Measurements from ENCODE around the gene KIF26B.
"Not testable (repeated sequence)": the region's sequence is repeated elsewhere in the genome, so short reads cannot be mapped to it uniquely, and the experiment has no call there.

The KIF26B gene

GRCh38 chr1:245313576-245313975 is 158.8 kb downstream of the KIF26B start:
- DNase-seq (ENCODE audit: low read depth in 1 of 2, low spot score in 1 of 2): no peak

DNA sequence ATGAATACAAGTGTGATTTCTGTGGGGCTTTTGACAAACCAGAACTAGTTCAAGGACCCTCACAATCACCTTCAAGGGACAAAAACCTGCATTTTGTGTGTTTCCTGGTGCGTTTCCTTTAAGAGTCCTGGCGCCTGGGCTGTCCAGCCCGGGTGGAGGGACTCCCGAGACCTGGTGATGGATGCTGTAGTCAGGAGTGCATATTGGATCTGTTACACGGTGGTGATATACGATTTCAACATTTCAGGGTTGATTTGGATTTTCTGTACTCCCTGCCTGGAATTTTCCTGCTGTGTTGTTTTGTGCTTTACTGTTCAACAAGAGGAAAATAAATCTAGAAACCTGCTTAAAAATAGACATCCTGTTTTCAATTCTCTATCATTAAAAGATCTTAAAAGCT is 162.0 kb downstream of the KIF26B start:
- no peak for DNase-seq (ENCODE audit: low read depth in 1 of 2, low spot score in 1 of 2)

- no peak for DNase-seq (ENCODE audit: low read depth in 1 of 2, low spot score in 1 of 2)
Measured at GRCh38 chr1:245317217-245317616, 162.4 kb downstream of the KIF26B start.

DNA sequence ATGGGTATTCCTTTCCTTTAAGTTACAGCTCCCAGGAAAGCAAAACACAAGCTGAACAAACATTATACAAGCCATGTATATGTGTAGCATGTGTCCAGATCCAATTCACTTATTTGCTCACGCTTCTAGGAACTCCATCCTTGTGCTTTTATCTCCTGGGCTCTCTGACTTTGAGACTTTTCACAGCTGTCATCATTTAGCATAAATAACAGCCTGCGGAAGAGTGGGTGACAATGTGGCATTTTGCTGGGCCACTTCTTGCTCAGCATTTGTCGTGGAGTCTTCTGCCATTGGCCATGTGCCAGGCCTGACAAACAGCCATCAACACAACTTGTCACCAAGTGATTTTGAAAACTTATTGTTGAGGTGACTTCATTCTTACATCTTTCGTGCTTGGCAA is 164.3 kb downstream of the KIF26B start:
- DNase-seq (ENCODE audit: low read depth in 1 of 2, low spot score in 1 of 2): no peak

DNA sequence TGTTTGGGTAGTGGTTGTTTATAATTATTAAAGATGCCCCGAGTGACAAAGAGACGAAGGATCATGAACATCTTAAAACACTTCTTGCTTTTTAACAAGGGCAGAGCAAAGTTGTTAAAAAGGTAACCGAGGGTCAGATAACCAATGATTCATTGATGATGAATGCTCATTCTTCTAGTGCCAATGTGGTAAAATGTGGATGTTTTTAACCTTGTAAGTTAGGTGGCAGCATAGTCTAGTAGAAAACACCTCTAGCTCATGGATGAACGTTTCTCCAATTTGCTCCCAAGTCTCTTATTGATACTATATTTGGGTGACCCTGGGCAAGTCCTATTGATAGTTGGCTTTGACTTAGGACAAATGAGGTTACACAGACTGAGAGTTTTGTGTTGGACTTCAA is 167.9 kb downstream of the KIF26B start:
- DNase-seq (ENCODE audit: low read depth in 1 of 2, low spot score in 1 of 2): no peak

DNA sequence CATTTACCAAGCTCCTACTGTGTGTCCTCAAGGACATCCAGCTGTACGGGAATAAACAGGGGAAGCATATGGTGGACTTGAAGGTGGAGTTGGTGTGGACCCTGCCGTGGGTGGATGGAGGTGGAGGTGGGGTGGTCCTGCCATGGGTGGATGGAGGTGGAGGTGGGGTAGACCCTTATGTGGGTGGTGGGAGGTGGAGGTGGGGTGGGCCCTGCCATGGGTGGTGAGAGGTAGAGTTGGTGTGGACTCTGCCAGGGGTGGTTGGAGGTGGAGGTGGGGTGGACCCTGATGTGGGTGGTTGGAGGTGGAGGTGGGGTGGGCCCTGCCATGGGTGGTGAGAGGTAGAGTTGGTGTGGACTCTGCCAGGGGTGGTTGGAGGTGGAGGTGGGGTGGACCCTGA is 169.0 kb downstream of the KIF26B start:
- not testable (repeated sequence) for DNase-seq (ENCODE audit: low read depth in 1 of 2, low spot score in 1 of 2)

- no peak for DNase-seq (ENCODE audit: low read depth in 1 of 2, low spot score in 1 of 2)
Measured at GRCh38 chr1:245325922-245326795, 171.4 kb downstream of the KIF26B start.

DNA sequence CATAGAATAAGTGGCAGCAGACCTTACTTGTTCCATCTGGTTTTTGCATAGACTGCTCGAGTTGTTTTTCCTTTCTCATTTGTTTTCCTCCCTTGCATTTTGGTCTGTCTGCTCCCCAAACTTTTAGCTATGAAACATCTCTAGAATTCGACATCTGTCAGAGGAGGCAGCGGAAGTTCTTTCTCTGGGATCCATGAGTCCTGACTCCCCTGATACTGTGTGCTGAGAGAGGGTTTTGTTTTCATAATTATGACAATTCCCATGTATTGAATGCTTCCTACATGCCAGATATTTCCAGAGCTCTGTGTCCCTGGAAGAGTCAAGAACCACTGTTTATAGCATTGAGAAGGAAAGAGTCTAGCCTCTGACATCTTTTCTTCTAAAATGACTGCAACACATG is 172.6 kb downstream of the KIF26B start:
- no peak for DNase-seq (ENCODE audit: low read depth in 1 of 2, low spot score in 1 of 2)

GRCh38 chr1:245327842-245328241 is 173.1 kb downstream of the KIF26B start:
- no peak for DNase-seq (ENCODE audit: low read depth in 1 of 2, low spot score in 1 of 2)

DNA sequence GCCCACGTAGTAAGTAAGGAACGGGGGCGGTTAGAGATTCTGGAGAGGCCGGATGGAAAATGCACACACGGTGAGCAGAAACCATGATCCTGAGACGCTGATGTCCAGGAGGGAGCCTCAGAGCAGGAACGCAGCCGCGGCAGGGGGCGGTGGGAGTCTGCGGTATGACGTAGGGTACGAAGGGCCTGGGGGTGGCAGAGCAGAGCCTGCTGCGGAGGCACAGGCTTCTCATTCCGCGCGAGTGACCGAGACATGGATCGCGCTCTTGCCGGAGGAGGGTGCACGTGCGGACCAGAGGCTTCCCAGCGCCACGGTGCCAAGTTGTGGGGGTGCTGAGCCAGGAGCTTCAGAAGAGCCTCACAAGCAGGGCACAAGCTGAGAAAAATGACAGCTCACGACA is 176.2 kb downstream of the KIF26B start:
- no peak for DNase-seq (ENCODE audit: low read depth in 1 of 2, low spot score in 1 of 2)

GRCh38 chr1:245332085-245332484 is 177.3 kb downstream of the KIF26B start:
- DNase-seq (ENCODE audit: low read depth in 1 of 2, low spot score in 1 of 2): no peak

DNA sequence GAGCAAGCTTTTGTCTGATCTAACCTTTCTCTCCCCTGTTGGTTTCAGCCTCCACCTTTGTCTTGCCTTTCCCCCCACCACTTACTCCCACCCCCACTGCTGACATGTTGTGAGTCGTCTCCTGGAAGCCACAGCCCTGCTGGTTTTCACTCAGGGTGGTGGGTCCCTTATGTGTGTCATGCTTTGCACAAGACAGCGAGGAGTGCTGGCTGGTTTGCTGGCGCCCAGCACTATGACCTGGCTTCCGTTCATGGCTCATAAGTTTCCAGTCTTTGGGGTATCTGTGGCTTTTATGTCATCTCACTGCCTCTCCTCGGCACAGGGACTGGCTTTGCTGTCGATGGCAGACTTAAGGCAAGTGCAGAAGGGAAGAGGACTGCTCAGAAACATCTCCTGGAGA is 177.7 kb downstream of the KIF26B start:
- peak in 1 of 2 donors; percentile 18 for DNase-seq (ENCODE audit: low read depth in 1 of 2, low spot score in 1 of 2)

- DNase-seq (ENCODE audit: low read depth in 1 of 2, low spot score in 1 of 2): no peak
Measured at GRCh38 chr1:245334235-245334634, 179.4 kb downstream of the KIF26B start.

DNA sequence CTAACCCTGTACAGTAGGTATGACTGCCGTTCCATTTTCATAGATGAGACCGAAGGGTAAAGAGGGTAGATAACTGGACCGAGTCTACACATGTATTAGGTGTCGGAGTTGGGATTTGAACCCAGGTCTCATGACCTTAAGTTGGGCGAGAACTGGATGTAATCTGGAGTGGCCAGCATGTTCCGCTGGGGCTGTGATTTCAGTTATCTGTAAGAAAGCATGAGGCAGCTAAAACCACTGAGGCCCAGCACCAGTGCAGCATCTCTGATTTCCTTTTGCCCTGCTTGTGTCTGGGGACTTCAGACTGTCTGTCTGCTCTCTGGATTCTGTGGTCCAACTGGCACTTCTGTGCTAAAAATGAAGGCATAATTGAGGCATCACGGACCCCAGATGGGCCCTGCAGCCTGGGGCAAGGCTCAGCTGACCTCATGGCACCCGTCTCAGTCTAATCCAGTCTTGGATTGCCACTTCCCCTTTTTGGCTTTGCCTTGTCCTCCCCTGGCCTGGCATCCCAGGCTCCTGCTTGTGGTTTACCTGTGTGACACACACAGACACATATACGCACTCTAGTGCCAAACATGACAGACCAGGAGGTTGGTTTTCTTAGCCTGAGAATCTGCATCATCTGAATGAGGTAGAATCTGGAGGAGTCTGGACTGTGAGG is 180.2 kb downstream of the KIF26B start:
- DNase-seq (ENCODE audit: low read depth in 1 of 2, low spot score in 1 of 2): no peak

- not testable (repeated sequence) for DNase-seq (ENCODE audit: low read depth in 1 of 2, low spot score in 1 of 2)
Measured at GRCh38 chr1:245335684-245336083, 180.9 kb downstream of the KIF26B start.

GRCh38 chr1:245336149-245336983 is 181.6 kb downstream of the KIF26B start:
- no peak for DNase-seq (ENCODE audit: low read depth in 1 of 2, low spot score in 1 of 2)

- DNase-seq (ENCODE audit: low read depth in 1 of 2, low spot score in 1 of 2): not testable (repeated sequence)
Measured at GRCh38 chr1:245336984-245337355, 182.2 kb downstream of the KIF26B start.

DNA sequence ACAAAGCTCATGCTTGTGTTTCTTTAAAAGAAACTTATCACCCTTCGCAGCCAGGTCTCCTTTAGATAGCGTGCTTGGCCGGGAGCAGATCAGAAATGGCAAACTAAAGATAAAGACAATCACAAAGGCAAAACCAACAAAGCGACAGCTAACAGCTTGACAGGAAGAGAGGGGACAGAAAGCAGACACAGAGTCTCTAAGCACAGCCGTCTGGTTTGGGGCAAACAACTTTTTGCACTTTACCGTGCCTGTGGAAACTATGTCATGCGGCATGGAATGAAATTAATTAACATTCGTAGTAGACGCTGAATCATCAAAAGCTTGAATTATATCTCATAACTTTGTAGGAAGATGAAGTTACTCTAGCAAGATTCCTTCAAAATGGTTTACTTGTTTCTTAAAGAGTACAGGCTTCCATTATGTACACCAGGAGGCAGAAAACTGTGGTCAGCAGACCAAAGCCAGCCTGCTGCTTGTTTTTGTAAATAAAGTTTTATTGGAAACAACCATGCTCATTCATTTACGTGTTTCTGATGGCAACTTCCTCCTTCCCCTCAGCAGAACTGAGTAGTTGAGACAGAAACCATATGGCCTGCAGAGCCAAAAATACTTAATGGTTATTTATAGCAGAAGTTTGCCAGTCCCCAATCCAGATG is 183.2 kb downstream of the KIF26B start:
- DNase-seq (ENCODE audit: low read depth in 1 of 2, low spot score in 1 of 2): no peak

DNA sequence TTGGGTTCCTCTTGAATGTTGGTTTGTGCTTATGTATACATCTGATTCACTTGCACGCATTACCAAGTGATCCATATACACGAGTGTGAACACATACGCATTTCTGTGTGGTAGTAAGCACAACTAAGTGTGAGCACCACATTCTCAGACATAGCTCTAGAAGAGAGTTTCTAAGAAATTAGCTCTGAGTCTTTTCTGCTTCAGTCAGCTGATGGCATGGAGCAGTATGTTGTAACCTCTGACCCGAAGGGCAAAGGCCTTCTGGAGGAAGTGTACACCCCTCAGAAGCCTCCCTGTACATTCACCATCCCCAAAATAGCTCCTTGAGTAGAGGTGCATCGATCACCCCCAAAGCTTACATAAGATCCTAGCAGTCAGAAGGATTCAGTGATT is 183.7 kb downstream of the KIF26B start:
- no peak for DNase-seq (ENCODE audit: low read depth in 1 of 2, low spot score in 1 of 2)

- no peak for DNase-seq (ENCODE audit: low read depth in 1 of 2, low spot score in 1 of 2)
Measured at GRCh38 chr1:245341743-245342142, 187.0 kb downstream of the KIF26B start.

DNA sequence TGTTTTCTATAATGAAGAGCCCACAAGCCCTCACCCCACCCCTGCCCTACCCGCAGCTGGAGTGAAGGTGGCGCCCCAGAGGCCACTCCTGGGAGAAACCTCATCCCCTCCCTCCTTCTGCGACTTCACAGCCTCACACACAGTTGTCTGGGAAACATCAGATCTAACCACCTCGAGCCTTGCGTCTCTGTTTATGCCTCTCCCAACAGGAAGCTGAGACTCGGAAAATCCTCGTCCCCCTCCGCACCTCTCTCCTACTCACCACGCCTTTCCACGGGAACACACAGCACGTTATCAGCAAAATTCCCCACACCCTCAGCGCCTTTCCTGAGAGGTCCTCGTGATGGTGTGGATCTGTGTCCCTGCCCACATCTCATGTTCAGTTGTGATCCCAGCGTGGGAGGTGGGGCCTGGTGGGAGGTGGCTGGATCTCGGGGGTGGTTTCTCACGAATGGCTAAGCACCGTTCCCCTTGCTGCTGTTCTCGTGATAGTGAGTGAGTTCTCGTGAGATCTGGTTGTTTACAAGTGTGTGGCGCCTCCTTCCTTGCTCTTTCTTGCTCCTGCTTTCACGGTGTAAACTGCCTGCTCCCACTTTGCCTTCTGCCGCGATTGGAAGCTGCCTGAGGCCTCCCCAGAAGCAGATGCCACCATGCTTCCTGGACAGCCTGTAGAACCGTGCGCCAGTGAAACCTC is 190.6 kb downstream of the KIF26B start:
- no peak for DNase-seq (ENCODE audit: low read depth in 1 of 2, low spot score in 1 of 2)

Data from activated CD4-positive, alpha-beta T cell treated with anti-CD3 and anti-CD28 coated beads, Interleukin-2, amount 50 U/mL, for 24 hours (primary cell).